ENCODE results near the gene CYTH3.

GRCh38 chr7:6165521-6166320 lies 106.7 kb downstream of the CYTH3 start:
- TF ChIP-seq CTCF (IDR thresholded peaks at IDR 0.05) = no peak
- TF ChIP-seq ZFX (IDR thresholded peaks at IDR 0.05; ENCODE audit: borderline replicate concordance) = no peak

All from 22Rv1 (cell line).